ENCODE data around the gene ZFYVE9. TPM values are rescaled to one million over a fixed set of nuclear protein-coding genes. Genes with fewer than 3 reads are reported as not detected.

The ZFYVE9 gene
- total and polyA plus RNA-seq, 2 of the 8 experiments (the other 6 are each of a cell fraction or from before 2014, with no cell fraction given) = 5.8 to 26.5 TPM

DNA sequence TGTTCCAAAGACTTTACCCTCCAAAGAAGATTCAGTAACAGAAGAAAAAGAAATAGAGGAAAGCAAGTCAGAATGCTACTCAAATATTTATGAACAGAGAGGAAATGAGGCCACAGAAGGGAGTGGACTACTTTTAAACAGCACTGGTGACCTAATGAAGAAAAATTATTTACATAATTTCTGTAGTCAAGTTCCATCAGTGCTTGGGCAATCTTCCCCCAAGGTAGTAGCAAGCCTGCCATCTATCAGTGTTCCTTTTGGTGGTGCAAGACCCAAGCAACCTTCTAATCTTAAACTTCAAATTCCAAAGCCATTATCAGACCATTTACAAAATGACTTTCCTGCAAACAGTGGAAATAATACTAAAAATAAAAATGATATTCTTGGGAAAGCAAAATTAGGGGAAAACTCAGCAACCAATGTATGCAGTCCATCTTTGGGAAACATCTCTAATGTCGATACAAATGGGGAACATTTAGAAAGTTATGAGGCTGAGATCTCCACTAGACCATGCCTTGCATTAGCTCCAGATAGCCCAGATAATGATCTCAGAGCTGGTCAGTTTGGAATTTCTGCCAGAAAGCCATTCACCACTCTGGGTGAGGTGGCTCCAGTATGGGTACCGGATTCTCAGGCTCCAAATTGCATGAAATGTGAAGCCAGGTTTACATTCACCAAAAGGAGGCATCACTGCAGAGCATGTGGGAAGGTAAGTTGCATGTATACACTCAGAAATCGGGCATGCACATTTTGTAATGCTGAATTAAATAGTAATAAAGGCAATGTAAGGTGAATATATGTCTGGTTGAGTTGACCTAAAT lies 97.2 kb downstream of the ZFYVE9 start (continued):
- TF ChIP-seq, protein P1, sequence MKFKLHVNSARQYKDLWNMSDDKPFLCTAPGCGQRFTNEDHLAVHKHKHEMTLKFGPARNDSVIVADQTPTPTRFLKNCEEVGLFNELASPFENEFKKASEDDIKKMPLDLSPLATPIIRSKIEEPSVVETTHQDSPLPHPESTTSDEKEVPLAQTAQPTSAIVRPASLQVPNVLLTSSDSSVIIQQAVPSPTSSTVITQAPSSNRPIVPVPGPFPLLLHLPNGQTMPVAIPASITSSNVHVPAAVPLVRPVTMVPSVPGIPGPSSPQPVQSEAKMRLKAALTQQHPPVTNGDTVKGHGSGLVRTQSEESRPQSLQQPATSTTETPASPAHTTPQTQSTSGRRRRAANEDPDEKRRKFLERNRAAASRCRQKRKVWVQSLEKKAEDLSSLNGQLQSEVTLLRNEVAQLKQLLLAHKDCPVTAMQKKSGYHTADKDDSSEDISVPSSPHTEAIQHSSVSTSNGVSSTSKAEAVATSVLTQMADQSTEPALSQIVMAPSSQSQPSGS (IDR thresholded peaks at IDR 0.05; ENCODE audit: low read length) = no peak

Measured in H1 (cell line).